SH-SY5Y (cell line): ENCODE data around the gene SPATS2L.

Source experiments
- GATA2 ChIP-seq: IDR thresholded peaks from 2 replicates; pipeline ENCODE4 v1.6.1; 2011; ENCODE audit warnings: mild to moderate bottlenecking, low read depth, low read length
- GATA3 ChIP-seq: IDR thresholded peaks from 2 replicates; pipeline ENCODE4 v1.6.1; 2011; ENCODE audit warnings: low read depth, mild to moderate bottlenecking, low read length, moderate library complexity

- TF ChIP-seq GATA2 (no peak), GATA3 (no peak)
Measured at GRCh38 chr2:200461846-200462710, 155.6 kb downstream of the SPATS2L start.
